GM19438 (cell line): ENCODE measurements around the gene SCRN2.

Source experiments
- ATAC-seq: cut with Tn5 transposase; IDR thresholded peaks from one replicate; pipeline ENCODE4 v1.9.1; 2021; ENCODE audit warnings: low read depth; ENCODE audit not compliant: unreplicated experiment

Gene SCRN2

DNA sequence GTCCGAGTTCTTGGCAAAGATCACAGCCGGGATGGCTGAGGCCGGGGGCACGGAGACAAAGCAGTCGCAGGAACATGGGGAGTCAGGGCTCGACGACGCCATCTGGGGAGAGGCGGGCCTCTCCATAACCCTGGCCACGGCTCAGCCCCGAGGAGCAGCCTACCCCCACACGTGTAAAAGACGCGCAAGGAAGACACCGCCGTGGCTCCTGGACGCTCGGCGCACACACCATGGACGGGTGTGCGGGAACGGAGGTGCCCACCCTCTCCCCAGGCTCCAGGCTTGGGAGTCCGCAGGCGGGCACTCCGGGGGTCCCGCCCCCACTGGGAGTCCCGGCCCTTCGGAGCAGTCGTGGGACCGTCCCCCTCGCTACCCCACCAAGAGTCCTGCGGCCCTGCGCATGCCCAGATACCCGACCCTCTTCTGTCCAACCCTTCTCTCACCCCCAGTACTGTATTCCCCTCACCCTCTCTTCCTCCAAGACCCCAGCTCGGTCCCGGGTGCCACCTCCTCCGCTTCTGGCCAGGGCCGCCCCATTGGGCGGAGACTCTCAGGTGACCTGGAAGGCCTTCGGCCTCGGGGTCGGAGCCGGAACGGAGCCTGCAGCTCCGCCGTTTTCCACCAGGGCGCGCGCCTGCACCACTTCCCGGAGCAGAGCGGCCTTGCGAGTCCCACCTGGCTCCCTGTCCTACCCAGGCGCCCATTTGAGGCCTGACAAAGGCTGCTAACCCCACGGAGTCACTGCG is at the start of gene SCRN2:
Gene SCRN2 (minus strand): TSS at position 532 of the 746 bp plus-strand sequence. CDS start 430 bp downstream, at position 102.
- ATAC-seq = peak; percentile 89

GRCh38 chr17:47889734-47890529 is 48.9 kb upstream of the SCRN2 start:
- ATAC-seq = no peak

- ATAC-seq = no peak
These were observed 47.2 kb upstream of the SCRN2 start for GRCh38 chr17:47888293-47888692.

DNA sequence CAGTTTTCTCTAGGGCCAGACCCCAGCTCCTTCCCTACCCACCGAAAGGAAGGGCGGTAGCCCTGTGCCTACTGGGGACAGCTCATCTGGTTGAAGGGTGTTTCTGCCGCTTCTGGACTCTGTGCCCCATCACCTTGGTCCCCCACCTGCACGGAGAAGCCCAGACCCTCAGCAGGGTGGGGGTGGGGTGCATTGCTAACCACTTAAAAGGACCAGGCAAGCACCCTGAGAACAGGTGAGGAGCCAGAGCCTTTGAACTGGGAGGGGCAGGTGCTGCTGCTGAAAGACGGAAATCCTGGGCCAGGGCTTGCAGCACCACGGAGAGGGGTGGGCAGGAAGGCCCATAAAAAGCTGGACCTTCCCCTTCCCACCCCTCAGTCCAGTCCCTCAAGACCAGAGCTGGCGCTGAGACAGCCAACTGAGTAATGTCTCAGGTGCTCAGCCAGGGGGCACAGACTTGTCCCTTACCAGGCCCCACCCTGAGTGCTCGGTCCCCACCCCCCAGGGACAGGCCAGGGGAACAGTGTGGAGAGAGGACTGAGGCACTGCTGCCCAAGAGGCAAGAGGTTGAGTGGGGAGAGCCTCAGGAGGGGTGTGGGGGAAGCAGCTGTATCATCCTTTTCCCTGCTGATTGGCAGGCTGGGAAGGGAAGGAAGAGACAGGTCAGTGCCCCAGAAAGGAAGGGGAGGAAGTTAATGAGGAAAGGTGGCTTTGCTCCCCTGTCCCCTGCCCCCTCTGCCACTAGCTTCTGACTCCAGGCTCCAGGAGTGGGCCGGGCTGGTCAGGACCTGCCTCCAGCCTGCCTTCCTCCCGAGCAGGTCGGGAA is 44.0 kb upstream of the SCRN2 start:
- ATAC-seq = no peak

- ATAC-seq = no peak
These were observed 43.3 kb upstream of the SCRN2 start for GRCh38 chr17:47884427-47884740.

DNA sequence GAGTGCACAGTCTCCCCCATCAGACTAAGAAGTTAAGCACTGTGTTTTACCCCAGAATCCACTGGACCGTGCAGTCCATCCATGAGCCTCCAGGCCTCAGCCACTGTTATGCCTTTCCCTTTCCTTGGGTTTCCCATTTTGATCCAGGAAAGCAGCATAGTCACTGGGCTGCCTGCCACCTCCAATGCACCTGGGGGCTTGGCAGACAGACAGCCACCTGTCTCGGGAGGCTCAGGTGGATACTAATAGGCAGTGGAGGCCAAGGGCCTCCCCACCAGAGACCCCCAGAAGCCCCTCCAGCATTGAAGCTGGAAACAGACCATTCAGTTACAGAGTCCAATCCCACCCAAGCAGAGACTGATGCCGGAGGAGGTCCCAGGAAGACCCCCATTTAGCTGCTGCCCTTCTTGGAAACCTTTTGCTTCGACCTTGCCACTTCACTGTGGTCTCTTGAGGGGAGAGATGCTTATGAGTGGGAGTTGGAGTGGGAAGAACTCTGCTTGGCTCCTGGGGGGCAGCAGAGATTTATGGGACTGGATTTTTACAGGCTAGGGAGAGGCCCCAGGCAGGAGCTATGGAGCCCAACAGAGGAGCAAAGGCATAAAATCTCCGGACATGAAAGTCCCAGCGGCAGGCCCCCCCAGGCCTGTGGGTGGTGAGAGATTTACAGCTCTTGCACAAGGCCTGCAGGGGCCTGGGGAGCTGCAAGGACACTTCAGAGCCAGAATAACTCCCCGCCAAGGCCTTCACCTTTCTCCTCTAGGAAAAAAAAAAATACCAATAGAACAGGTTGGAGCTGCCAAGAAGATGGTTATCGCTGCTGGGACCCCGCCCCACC is 42.7 kb upstream of the SCRN2 start:
- ATAC-seq = no peak

- no peak for ATAC-seq
These were observed 41.9 kb upstream of the SCRN2 start for GRCh38 chr17:47882695-47883588.

GRCh38 chr17:47882247-47882646 is 41.2 kb upstream of the SCRN2 start:
- no peak for ATAC-seq

DNA sequence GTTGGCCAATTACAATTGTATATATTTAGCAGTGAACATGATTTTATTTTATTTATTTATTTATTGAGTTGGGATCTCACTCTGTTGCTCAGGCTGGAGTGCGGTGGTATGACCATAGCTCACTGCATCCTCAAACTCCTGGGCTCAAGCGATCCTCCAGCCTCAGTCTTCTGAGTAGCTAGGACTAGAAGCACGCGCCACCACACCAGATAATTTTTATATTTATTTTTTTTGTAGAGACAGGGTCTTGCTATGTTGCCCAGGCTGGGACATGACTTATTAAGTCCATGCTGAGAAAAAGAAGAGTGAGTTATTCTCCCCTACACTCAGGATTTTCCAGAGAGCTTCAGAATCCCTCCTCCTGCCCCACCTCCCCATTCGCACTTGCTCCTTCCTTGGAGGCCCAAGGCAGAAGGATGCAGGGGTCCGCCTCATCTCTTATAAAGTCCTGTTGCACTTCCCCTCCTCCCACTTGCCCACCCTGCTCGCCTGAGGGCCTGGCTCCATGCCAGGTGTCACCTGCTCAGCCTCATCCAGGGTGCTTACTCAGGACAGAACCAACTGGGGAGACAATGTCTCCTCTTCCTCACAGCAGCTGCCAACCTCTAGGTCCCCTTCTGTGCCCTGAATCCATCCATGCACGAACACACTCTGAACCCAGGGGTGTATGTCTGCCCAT is 38.8 kb upstream of the SCRN2 start:
- ATAC-seq = no peak

DNA sequence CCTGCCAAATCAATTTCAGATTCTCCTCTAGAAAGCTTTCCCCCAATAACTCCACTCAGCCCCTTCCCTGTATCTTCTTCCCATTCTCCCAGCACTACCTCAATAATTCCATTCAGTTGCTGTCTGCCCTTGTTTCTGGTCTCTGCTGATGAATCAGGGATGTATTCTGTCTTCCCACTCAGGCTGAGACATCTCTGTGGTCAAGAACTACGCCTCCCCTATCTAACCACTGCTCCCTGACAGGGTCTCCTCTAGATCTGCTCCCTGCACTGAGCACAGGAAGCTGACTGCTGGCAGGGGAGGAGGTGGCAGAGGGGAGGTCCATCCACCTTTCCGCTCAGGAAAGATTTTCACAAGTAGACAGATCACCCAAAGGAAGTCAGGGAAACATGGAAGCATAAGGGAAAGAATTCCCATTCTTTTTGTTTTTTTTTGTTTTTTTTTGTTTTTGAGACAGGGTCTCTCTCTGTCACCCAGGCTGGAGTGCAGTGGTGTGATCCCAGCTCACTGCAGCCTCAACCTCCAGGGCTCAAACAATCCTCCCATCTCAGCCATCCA is 38.0 kb upstream of the SCRN2 start:
- ATAC-seq = no peak

- no peak for ATAC-seq
These were observed 37.3 kb upstream of the SCRN2 start for GRCh38 chr17:47878203-47879027.

GRCh38 chr17:47877368-47878034 is 36.4 kb upstream of the SCRN2 start:
- no peak for ATAC-seq

- ATAC-seq = no peak
These were observed 34.2 kb upstream of the SCRN2 start for GRCh38 chr17:47875011-47875985.

DNA sequence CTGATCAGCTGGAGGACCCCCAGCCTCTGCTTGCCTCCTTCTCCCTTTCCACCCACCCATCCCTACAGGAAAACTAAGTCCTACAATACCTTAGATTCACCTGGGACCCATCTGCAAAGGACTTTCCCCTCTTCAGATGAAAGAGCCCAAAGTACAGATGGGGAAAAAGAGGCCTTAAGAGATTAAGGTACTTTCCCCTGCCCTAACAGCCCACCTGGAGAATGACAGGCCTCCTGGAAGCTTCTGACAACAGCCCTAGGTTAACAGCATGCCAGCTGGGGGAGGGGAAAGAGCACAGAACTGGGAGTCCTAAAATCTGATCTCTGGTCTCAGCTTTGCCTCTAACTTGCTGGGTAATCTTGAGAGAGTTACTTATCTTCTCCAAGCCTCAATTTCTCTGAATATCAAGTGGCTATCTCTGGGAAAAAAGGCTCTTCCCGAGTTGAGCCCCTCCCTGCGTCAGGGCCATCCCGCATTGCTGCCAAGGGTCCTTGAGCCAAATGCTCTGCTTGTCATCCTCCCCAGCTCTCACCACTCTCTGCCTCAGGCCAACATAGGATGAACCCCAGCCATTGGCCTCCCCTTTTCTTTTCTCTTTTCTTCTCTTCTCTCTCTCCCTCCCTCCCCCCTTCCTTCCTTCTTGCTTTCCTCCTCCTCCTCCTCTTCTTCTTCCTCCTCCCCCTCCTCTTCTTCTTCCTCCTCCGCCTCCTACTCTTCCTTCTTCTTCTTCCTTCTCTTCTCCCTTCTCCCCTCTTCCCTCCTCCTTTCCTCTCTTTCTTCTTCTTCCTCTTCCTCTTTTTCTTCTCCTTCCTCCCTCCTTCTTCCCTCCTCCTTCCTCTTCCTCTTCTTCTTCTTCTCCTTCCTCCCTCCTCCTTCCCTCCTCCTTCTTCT is 32.4 kb upstream of the SCRN2 start:
- no peak for ATAC-seq

DNA sequence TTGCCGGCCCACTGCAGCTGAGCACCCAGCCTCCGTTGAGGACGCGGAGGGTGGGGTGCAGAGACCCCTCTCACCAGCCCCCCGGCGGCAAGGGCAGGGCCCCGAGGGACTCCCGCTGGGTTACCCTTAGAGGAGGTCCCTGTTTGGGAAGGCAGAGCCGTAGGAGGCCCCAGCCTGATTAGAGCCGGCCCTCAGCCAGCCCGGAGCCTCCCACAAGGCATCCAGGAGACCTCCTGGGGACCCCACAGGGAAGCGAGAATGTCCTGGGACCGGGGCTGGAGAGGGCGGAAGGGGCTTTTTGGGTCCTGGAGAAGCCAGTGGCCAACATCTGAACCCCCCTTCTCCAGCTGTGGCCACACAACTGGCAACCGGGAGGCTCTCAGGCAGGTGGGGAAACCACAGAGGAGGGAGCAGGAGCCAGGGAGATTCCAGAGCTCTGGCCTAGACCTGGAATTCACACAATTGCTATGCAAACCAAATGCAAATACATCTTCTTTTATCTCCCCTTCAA is 31.6 kb upstream of the SCRN2 start:
- ATAC-seq = no peak
